Body of pancreas (tissue), 4 donors: ENCODE results near the gene PGLYRP1.

Source experiments
- POLR2A ChIP-seq, 3 donors: fragments of 450-650 bp; IDR thresholded peaks; one replicate each; pipeline ENCODE4 v1.6.1; 2016; ENCODE audit warnings: antibody characterized with exemption in 3 of 3, mild to moderate bottlenecking in 2 of 3
- TF ChIP-seq, protein P1 (sequence below), 7 experiments: fragments of 450-650 bp in 4 of 7; fragments of 200-600 bp in 3 of 7; sonication (generic) in 3 of 7; IDR thresholded peaks; one replicate each; pipeline ENCODE4 v1.5.1; 2016 to 2019; ENCODE audit warnings: antibody characterized with exemption in 7 of 7

DNA sequence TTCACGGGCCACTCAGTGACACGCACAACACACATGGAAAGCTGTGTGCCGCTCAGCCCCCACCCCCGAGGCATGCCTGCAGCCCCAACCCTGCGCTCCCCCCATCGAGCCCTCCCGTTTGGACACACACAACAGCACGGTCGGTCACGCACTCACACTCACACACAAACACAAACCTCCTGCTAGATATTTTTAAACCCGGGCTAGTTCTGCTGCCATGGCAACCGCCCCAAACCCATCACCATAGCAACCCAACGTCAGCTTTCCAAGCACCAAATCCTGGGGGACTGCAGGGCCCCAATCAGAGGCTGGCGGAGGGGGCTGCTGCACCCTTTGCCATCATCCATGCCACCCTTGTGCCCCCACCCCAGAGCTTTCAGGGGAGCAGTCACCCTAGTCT, 46.7 kb downstream of the PGLYRP1 start:
- TF ChIP-seq, protein P1, sequence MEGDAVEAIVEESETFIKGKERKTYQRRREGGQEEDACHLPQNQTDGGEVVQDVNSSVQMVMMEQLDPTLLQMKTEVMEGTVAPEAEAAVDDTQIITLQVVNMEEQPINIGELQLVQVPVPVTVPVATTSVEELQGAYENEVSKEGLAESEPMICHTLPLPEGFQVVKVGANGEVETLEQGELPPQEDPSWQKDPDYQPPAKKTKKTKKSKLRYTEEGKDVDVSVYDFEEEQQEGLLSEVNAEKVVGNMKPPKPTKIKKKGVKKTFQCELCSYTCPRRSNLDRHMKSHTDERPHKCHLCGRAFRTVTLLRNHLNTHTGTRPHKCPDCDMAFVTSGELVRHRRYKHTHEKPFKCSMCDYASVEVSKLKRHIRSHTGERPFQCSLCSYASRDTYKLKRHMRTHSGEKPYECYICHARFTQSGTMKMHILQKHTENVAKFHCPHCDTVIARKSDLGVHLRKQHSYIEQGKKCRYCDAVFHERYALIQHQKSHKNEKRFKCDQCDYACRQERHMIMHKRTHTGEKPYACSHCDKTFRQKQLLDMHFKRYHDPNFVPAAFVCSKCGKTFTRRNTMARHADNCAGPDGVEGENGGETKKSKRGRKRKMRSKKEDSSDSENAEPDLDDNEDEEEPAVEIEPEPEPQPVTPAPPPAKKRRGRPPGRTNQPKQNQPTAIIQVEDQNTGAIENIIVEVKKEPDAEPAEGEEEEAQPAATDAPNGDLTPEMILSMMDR (IDR thresholded peaks at IDR 0.05), result no peak
- no peak for TF ChIP-seq POLR2A (IDR thresholded peaks at IDR 0.05)
